HG03469 (cell line): ENCODE results near the gene DUSP10.

Experiments used
- ATAC-seq: cut with Tn5 transposase; IDR thresholded peaks from one replicate; pipeline ENCODE4 v1.9.1; 2021; ENCODE audit warnings: mild to moderate bottlenecking, moderate library complexity, moderate number of reproducible peaks; ENCODE audit not compliant: unreplicated experiment

The DUSP10 gene

DNA sequence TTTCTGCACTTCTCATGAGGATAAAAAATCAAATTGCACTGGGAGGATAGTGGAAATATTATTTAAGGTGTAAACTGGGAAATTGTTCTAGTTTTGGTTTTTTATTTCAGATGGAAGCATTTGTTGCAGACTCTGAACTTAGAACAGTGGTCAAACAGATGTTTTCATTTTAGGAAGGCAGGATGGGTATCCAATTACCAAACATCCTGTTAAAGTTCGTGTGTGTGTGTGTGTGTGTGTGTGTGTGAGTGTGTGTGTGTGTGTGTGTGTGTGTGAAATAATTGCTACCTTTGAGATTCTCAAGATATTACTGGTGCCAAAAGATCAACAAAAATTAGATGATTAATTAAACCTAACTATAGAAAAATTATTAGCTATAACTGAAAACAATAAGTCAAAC lies 24.3 kb upstream of the DUSP10 start:
- ATAC-seq, result no peak

DNA sequence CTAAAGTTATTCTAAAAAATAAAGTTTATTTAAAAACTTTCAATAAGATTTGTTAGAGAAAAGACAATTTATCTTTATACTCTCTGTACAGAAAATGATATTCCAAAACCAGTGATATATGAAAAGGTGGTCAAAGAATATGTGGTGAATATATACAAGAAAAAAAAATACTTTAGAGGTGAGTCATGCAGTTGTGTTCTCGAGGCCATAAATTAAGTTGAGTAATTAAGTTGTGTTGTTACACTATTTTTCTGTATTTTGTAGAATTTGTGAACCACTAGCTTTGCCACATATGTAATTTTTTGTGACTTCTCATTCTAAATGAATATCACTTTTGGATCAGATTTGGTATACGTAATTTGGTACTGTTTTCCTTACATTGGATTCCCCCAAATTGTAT lies 23.6 kb upstream of the DUSP10 start:
- no peak for ATAC-seq

DNA sequence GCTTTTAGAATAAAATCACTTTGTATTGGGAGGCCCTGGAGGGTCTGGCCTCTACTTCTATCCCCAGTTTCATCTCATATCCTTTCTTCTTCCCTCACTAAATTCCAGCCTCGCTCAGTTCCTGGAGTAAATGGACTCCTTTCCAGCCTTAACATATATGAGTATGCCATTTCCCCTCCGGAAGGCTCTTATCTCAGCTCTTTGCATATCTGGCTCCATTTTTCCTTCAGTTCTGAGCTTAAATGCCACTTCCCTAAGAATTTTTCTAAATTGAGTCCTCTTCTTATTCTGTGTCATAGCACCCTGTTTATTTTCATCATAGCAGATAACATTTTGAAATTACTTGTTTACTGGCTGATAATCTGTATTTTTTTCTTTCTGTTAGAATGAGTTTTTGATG lies 20.2 kb upstream of the DUSP10 start:
- no peak for ATAC-seq

DNA sequence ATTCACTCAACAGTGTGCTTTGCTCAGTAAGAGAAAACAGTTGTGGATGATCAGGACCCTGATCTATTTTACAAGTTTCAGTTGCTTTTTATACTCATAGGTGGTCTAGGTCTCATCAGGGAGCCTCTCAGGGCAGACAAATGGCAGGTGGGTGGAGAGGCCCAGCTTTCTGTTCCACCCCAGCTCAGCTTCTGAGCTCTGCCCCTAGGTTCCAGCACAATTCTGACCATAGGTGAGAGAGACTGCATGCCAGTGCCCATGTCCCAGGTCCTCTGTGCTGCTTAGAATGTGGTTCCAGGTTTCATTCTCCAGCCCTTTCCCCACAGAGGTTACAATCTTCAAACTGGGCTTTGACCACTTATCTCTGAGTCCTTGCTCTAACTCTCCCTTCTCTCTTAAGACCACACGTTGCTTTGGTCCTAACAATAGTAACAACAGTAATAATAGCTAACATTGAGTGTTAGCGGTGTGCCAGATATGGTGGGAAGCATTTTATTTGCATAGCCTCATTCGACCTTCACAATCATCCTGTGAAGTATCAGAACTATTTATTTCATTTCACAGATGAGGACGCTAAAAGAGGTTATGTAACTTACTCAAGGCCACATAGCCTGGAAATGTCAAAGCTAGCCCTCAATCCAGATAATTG lies 19.6 kb upstream of the DUSP10 start:
- peak; percentile 43 for ATAC-seq

DNA sequence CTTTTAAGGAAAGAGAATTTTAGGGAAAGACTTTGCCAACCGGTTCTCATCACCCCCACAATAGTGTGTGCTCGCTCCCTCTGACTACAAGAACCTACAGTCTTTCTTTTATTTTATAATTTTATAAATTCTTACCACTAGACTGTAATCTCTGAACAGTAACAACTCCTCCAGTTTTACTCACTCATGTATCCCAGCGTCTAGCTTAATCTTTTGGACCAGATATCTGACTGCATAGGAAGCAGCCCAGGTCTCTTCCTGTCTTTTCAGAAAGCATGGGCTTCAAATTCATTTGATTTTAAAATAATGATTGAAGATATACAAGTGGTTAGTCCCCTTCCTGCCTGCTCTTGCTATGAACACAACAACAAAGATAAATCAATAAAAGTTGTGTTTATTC lies 19.0 kb upstream of the DUSP10 start:
- no peak for ATAC-seq

DNA sequence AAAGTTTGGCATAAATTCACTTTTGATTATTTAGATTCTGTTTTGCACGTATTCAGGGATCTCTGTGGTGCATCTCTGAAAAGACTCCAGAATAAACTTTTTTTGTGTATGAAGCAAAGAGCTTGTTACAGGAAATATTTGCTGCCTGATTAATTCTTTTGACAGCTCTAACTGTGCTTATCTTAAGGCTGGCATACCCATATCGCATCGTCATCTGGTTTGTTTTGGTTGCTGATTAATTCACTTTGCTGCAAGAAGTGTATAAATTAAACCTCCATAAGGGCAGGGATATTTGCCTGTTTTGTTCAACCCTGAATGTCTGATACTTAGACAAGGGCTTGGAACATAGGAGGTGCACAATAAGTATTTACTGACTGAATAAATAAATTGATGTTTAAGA lies 17.5 kb upstream of the DUSP10 start:
- no peak for ATAC-seq

DNA sequence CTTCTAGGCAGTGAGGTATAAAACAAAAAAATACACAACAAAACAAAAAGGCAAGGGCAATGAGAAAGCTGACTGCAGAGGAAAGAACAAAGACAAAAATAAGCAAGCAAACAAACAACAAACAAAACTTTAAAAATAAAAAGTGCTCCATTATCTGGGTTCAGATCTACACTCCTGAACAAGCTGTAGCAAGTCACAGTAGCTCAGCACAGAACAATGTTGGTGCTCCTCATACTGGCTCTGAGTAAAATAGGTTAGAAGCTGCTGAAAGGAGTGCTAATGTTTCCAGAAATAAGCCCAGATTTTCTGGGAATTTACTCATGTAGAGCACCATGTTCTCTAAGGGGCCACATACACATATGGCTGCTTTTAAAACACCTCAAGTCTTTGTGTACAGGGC lies 16.6 kb upstream of the DUSP10 start:
- ATAC-seq, result no peak

DNA sequence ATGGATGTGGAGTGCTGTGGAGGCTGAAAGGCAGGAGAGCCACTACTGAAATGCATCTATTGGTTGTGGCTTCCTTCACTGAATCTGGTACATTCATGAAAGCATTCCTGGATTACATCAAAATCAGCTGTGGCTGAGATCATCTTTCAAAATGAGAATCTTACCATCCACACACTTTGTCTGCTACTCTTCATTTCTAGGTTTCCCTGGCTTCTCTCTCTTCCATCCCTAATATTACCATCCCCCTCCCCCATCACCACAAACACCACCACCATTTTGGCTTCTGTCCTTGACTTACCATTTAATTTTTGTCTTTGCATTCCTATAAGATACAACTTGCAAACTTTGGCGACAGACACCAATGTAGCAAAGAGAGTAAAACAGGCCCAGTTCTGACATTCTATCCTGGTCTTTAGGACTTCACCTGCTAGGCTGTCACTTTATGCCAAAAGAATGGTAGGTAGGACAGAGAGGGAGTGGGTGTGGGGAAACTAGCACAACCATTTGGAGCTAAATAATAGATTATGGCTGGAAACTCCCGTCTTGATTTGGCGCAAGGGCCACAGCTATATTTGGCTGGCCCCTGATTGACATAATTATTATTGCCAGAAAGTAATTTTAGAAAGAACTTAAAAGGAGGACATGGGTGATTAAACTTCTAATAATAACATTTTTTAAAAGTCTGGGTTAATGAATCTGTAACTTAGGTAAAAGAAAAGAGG lies 15.1 kb upstream of the DUSP10 start:
- ATAC-seq, result no peak

DNA sequence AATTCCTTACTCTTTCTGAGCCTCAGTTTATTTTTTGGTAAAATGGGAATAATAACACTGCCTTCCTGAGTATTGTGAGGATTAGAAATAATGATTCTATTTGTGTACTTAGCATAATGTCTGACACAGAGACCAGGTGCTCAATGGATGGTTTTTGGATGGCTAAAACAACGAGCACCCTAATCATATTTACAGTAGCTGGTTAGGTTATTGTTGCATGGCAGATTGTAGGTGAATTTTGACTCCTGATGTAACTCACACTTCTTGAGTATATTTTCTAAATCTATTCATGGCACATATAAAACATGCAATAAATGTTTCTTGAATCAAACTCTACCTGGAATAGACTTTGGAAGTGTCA lies 11.9 kb upstream of the DUSP10 start:
- peak; percentile 18 for ATAC-seq

DNA sequence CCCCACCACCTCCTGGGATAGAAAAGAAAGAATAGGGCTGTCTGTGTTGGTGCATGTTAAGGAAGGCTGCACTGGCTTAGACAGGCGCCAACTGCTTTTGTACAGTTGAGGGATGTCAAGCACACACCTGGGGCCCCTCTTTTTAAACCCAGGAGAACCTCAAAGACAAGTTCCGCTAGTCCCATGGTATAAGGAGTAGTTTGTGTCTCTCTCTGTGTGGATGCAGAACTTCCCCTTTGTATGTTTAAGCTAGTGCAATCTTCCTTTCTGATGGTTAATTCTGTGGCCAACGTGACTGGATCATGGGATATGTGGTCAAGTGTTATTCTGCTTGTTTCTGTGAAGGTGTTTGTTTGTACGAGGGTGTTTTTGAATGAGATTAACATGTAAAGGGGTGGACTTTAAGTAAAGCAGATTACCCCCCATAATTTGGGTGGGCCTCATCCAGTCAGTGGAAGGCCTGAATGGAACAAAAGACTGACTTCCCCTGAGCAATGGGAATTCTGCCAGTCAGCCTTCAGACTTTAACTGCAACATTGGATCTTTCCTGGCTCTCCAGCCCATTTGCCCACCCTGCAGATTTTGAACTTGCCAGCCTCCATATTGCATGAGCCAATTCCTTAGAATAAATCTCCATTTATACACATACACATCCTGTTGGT lies 9.5 kb upstream of the DUSP10 start:
- ATAC-seq, result no peak

DNA sequence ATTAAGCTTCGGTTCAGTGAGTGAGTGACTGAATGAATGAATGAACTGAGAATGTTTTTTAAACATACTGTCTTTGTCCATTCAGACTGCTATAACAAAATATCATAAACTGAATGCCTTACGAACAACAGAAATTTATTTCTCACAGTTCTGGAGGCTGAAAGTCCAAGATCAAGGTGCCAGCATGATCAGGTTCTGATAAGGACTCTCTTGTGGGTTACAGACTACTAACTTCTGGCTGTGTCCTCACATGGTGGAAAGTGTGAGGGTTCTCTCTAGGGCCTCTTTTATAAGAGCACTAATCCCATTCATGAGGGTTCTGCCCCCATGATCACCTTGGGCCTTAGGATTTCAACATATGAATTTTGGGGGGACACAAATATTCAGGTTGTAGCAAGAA lies 7.1 kb upstream of the DUSP10 start:
- ATAC-seq, result no peak

DNA sequence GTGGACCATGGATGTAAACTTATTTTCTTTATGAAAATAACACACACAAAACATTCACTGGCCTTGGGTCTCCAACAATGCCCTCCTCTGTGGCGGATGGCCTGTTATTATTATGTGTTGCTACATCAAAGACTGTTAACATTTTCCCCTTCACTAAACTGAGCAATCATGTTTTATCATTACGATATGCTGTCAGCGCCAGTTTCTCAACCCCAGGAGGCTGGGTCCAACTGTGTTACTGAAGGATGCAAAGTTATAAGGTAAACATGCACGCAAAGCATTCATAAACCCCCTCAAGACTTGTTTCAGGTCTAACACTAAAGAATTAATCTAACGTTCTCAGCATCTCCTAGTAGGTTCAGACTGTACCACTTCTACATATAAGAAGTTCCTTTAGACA lies 6.0 kb upstream of the DUSP10 start:
- ATAC-seq, result no peak

DNA sequence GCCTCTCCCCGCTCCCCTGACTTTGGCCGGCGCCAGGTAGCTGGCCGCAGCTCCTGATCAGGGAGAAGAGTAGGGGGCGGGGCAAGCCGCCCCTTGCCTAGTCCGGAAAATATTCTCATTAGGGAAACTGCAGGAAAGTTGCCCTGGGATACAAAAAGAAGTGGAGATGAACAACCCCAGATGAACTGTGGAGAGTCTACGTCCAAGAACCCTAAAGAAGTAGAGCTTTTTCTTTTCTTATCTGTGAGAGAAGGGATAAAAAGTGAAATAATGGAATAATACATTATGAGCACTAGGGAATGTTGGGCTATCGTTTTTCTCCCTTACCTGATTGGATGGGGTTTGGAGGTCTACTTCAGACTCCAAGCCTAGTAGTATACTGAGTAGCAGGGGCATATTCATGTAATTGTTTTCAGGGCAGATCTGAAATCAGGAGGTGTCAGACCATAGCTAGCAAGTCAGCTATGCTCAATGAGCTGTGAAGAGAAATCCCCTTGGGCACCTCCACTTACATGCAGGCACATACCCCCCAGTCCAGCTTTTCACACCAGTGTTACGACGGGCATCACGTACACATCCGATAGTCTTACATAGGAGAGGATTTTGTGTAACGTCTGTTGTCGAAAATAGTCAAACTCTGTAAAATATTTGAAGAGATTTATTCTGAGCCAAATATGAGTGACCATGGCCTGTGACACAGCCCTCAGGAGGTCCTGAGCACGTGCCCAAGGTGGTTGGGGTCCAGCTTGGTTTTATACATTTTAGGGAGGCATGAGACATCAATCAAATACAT lies 1.7 kb upstream of the DUSP10 start:
- no peak for ATAC-seq

DNA sequence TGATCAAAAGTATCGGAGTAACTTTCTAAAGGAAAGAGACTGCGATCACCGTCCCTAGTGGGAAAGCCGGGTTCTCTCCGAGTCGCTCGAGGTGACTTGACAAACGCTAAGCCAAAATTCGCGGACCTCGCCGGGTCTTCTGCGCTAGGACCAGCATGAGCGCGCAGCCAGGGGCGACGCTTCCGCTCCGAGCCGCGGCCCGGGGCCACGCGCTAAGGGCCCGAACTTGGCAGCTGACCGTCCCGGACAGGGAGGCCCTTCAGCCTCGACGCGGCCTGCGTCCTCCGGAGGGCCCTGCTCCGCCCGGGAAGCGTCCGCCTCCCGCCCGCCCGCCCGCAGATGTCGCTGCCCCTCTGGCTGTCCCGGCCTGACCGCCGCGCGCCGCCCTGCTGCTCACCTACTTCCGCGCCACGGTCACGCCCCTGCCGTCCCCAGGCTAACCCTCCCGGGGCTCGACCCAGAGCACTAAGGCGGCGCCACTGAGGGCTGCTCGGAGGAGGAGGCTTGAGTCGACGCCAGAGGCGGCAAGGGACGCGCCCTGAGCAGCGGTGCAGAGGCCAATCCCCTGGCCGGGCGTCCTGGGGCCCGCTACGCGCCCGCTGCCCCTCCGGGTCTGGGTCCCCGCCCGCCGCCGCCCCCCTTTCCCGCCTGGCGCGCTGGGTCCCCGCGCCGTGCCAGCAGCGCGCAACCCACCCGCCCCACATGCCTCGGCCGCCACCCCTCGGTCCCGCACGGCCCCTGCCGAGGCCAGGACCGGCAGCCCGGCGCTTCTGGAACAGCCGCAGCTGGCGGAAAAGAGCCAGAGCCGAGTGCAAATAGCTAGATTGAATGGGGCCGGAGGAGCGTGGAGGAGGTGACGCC lies 896 bp upstream of the DUSP10 start:
- peak; percentile 29 for ATAC-seq

DNA sequence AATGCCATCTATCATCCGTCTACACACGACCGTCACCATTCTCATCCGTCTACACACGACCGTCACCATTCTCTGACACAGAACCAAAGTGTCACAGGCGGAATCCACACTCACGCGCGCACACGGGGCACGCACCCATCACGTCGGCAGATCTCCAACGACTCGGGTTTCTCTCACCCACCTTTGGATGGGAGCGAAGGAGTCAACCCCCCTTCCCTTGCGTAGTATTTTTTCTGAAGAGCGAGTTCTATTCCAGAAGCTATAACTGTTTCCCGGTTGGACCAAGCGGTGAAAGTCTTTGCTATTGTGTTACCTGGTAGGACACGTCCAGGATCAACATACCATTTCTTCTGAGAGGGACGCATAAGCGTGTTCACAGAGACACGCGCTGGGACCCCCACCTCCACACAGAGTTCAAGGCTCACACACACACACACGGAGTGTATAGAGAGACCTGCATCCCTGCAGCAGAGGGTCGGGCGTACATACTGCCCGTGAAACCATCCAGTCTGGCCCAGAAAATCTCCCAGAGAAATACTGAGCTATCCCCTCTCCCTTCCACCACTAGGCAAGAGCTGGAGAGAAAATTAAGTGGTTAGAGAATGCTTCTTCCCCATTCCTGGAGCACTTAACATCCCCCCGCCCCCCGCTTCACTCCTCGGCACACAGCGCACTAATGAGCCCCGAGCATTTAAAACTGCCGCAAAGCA lies 741 bp downstream of the DUSP10 start:
- ATAC-seq, result no peak

DNA sequence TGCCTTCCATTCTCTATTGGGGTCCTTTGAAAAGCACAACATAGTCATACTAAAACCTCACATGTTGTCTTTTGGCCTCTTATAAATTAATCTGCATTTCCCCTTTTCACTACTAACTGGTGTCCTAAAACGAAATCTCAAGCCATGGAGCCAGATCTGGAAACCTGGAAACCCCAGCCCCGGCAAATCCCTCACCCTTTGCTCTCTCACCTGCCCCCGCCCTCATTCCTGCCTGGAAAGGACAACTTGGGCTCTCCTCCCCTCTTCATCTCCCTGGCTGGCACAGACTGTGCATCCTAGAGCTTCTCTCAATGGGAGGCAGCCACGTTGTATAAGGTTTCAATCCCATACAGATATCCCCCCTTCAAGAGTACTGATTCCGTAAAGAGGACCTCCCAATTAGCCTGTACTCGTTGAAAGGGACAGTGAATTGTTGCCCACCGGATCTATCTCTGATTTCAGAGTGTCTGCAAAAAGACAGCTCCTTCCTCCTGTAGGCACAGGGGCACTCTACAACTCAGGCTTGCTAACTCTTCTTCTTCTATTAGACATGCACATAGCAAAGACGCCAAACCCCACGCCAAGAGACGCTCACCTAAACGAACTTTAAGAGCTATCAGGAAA lies 1.4 kb downstream of the DUSP10 start:
- ATAC-seq, result no peak

DNA sequence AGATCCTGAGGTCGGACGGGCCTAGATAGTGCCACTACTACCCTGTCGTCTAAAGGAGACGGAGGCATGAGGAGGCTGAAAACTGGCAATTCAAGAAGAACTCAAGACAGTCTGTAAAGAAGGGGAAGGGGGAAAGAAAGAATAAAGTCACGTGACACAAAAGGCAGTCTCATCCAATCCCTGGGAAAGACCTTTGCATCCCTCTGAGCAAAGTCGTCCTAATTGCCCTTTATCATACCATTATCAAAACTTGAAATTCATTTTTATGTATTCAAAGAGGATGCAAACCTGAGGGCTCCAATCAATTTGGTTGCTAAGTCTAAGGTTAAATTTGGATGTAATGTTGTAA lies 2.2 kb downstream of the DUSP10 start:
- ATAC-seq, result no peak

DNA sequence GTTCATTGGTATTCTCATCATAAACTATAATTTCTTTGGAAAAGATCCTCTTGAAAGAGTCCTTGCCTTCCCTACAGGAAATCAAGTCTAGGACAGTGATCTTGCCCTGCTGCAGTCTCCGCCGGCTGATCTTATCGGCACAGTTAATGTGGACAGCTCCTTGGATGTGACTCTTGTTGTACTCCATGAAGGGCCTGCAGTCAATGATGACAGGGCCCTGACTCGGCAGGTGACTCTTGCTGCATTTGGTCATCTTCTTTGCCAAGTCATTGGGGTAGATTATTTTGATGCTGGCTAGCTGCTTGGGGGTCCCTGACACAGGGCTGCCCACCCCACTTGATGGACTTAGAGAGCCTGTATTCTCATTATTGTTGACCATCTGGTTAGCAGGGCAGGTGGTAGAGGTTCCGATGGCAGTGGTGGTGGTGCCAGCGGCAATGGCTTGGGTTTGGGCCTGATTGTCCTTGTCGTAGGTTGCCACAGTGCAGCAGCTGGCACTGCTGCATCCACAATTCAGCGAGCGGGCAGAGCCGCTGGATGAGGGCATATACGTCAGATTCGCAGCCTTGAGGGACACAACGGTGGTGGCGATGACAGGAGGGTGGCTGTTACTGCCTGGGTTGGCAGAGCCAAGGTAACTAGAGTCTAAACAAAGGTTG lies 2.7 kb downstream of the DUSP10 start:
- ATAC-seq, result no peak

DNA sequence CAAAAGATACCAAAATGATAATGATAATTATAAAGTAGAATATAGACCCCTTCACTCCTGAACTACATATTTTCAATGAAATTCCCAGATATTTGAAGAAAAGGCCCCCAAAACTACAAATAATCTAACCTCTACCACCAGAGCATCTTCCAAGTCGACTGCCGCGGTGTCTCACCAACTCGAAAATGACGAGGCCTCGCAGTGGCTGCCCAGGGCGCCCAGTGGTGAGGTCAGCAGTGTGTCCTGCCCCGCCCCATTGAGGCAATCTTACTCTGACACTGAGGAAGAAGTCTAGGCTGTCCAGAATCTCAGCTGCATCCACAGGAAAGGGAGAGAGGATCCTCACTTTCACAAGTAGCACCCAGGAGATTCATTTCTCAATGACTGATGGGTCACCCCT lies 5.2 kb downstream of the DUSP10 start:
- ATAC-seq, result no peak
